ENCODE results near the gene MMS22L. TPM values are rescaled to one million over a fixed set of nuclear protein-coding genes. Genes with fewer than 3 reads are reported as not detected.

The MMS22L gene
- total and polyA plus RNA-seq, 4 experiments from 2014 or later = 2.5 to 13.2 (median 10.0) TPM

- Mint-ChIP-seq H3K9me3 (peaks cover 0 to 2% (median 0%) of the 10 kb centered on the region in 8 donors), H3K27me3 (no peaks in the 10 kb centered on the region), H3K36me3 (peaks cover 2 to 42% of the 10 kb centered on the region in 2 donors), H3K4me1 (peaks cover 0 to 7% (median 0%) of the 10 kb centered on the region in 4 donors), H3K4me3 (no peak overlapping the region), H3K27ac (no peak overlapping the region)
- H3K27me3 ChIP-seq (ENCODE audit: insufficient read depth, low read length) = no peaks in the 10 kb centered on the region
- H3K9me3 ChIP-seq (ENCODE audit: control insufficient read depth in 1 of 2, low read length in 2 of 2) = no peaks in the 10 kb centered on the region
- H3K36me3 ChIP-seq (ENCODE audit: insufficient read depth, low read length) = no peaks in the 10 kb centered on the region
- no peaks in the 10 kb centered on the region for H3K4me1 ChIP-seq (ENCODE audit: insufficient read depth, low read length)
- ChIA-PET POLR2A (ENCODE audit: partially characterized antibody) (no interaction called here), CTCF (ENCODE audit: partially characterized antibody) (no interaction called here)
- no peak overlapping the region for H3K4me3 ChIP-seq (ENCODE audit: low read length in 2 of 2)
- DNase-seq = no peak
- intact Hi-C loops (cut with micrococcal nuclease) = no loop called here
- H3K27ac ChIP-seq (ENCODE audit: low read depth, low read length) = no peak overlapping the region
Observed at GRCh38 chr6:97110149-97110548, 172.9 kb downstream of the MMS22L start.

- no peak overlapping the region for H3K27ac ChIP-seq (ENCODE audit: low read depth, low read length)
- no peaks in the 10 kb centered on the region for H3K27me3 ChIP-seq (ENCODE audit: insufficient read depth, low read length)
- H3K4me1 ChIP-seq (ENCODE audit: insufficient read depth, low read length) = no peaks in the 10 kb centered on the region
- Mint-ChIP-seq H3K4me1 (peaks cover 0 to 7% (median 0%) of the 10 kb centered on the region in 4 donors), H3K4me3 (no peak overlapping the region), H3K9me3 (peaks cover 0 to 2% (median 0%) of the 10 kb centered on the region in 8 donors), H3K27me3 (no peaks in the 10 kb centered on the region), H3K27ac (no peak overlapping the region), H3K36me3 (peaks cover 2 to 41% of the 10 kb centered on the region in 2 donors)
- H3K4me3 ChIP-seq (ENCODE audit: low read length in 2 of 2) = no peak overlapping the region
- H3K36me3 ChIP-seq (ENCODE audit: insufficient read depth, low read length) = no peaks in the 10 kb centered on the region
- DNase-seq = no peak
- H3K9me3 ChIP-seq (ENCODE audit: control insufficient read depth in 1 of 2, low read length in 2 of 2) = no peaks in the 10 kb centered on the region
- ChIA-PET POLR2A (ENCODE audit: partially characterized antibody) (no interaction called here), CTCF (ENCODE audit: partially characterized antibody) (no interaction called here)
- intact Hi-C loops (cut with micrococcal nuclease) = no loop called here
Observed at GRCh38 chr6:97109444-97109843, 173.6 kb downstream of the MMS22L start.

DNA sequence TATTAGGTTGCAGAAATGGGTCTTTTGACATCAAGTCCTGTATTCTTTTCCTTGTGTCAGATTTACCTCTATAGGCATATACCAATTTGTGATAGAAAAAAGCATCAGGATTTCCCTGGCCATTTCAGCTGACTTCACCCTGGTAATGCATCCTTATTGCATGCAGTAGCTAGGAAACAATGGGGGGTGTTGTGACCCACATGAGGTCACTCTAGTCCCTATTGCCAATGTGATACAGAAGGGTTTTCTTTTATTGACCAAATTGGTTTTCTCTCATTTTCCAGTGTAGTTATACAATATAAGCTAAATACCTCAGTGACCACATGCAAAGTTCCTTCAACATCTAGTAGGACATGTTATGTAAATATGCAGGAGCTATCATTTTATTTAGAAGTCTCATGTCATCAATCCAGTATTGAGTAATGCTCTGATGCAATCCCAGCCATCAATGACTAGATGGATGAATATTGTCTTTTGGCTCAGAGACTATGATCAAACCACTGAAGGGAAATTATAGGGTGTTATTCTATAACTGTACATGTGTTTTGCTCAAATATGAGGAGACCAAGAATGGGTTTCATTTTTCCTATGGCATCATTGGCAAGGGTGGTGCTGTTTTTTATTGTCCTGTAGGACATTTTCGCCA lies 180.7 kb downstream of the MMS22L start:
- Mint-ChIP-seq H3K4me3 (no peak overlapping the region), H3K4me1 (peaks cover 4 to 7% (median 5%) of the 10 kb centered on the region in 4 donors), H3K9me3 (no peaks in the 10 kb centered on the region), H3K27me3 (peaks cover 0 to 1% of the 10 kb centered on the region in 2 donors), H3K36me3 (peaks cover 0 to 6% of the 10 kb centered on the region in 2 donors), H3K27ac (no peak overlapping the region)
- POLR2A ChIA-PET (ENCODE audit: partially characterized antibody) = no interaction called here
- no peak for DNase-seq
- H3K4me3 ChIP-seq (ENCODE audit: low read length in 2 of 2) = no peak overlapping the region
- no peak overlapping the region for H3K27ac ChIP-seq (ENCODE audit: low read depth, low read length)
- intact Hi-C loops (cut with micrococcal nuclease) = no loop called here
- H3K36me3 ChIP-seq (ENCODE audit: insufficient read depth, low read length) = no peaks in the 10 kb centered on the region
- H3K4me1 ChIP-seq (ENCODE audit: insufficient read depth, low read length) = no peaks in the 10 kb centered on the region
- no peaks in the 10 kb centered on the region for H3K27me3 ChIP-seq (ENCODE audit: insufficient read depth, low read length)
- H3K9me3 ChIP-seq (ENCODE audit: control insufficient read depth in 1 of 2, low read length in 2 of 2) = no peaks in the 10 kb centered on the region
- CTCF ChIA-PET (ENCODE audit: partially characterized antibody) = no interaction called here

DNA sequence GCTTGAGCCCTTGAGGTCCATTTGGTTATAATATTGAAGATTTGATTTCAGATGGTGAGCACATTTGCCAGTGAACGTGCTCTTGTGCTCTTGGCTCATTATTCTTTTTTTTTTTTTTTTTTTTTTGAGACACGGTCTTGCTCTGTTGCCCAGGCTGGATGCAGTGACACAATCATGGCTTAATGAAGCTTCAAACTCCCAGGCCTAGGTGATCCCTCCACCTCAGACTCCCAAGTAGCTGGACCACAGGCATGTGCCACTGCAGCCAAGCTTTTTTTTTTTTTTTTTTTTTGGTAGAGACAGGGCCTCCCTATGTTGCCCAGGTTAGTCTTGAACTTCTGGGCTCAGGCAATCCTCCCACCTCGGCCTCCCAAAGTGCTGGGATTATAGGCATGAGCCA lies 182.3 kb downstream of the MMS22L start:
- ChIA-PET CTCF (ENCODE audit: partially characterized antibody) (interaction anchor here (0.6 kb wide), 1 partner anchor 295 kb away, joined by 3 read pairs; no protein-coding TSS in a partner anchor), POLR2A (ENCODE audit: partially characterized antibody) (no interaction called here)
- Mint-ChIP-seq H3K27ac (no peak overlapping the region), H3K4me3 (no peak overlapping the region), H3K36me3 (peaks cover 0 to 6% of the 10 kb centered on the region in 2 donors), H3K27me3 (peaks cover 0 to 1% of the 10 kb centered on the region in 2 donors), H3K9me3 (no peaks in the 10 kb centered on the region), H3K4me1 (peaks cover 4 to 8% (median 7%) of the 10 kb centered on the region in 4 donors)
- no peak for DNase-seq
- H3K9me3 ChIP-seq (ENCODE audit: control insufficient read depth in 1 of 2, low read length in 2 of 2) = no peaks in the 10 kb centered on the region
- H3K27ac ChIP-seq (ENCODE audit: low read depth, low read length) = no peak overlapping the region
- H3K27me3 ChIP-seq (ENCODE audit: insufficient read depth, low read length) = no peaks in the 10 kb centered on the region
- no peaks in the 10 kb centered on the region for H3K4me1 ChIP-seq (ENCODE audit: insufficient read depth, low read length)
- no peak overlapping the region for H3K4me3 ChIP-seq (ENCODE audit: low read length in 2 of 2)
- H3K36me3 ChIP-seq (ENCODE audit: insufficient read depth, low read length) = no peaks in the 10 kb centered on the region
- intact Hi-C loops (cut with micrococcal nuclease) = no loop called here

- Histone ChIP-seq H3K36me3 (ENCODE audit: insufficient read depth, low read length) (no peaks in the 10 kb centered on the region), H3K9me3 (ENCODE audit: control insufficient read depth in 1 of 2, low read length in 2 of 2) (no peaks in the 10 kb centered on the region), H3K27ac (ENCODE audit: low read depth, low read length) (no peak overlapping the region), H3K4me3 (ENCODE audit: low read length in 2 of 2) (no peak overlapping the region), H3K4me1 (ENCODE audit: insufficient read depth, low read length) (no peaks in the 10 kb centered on the region), H3K27me3 (ENCODE audit: insufficient read depth, low read length) (no peaks in the 10 kb centered on the region)
- peak overlapping the region in 2 of 8 donors; percentile 4 to 14 for H3K4me3 Mint-ChIP-seq
- ChIA-PET CTCF (ENCODE audit: partially characterized antibody) (no interaction called here), POLR2A (ENCODE audit: partially characterized antibody) (no interaction called here)
- H3K27me3 Mint-ChIP-seq = peaks cover 0 to 1% of the 10 kb centered on the region in 2 donors
- no peaks in the 10 kb centered on the region for H3K9me3 Mint-ChIP-seq
- no peak for DNase-seq
- H3K36me3 Mint-ChIP-seq = peaks cover 0 to 1% of the 10 kb centered on the region in 2 donors
- H3K27ac Mint-ChIP-seq = peak overlapping the region in 1 of 7 donors; percentile 19
- intact Hi-C loops (cut with micrococcal nuclease) = no loop called here
- H3K4me1 Mint-ChIP-seq = peaks cover 4 to 8% (median 7%) of the 10 kb centered on the region in 4 donors
Observed at GRCh38 chr6:97097068-97098047, 185.7 kb downstream of the MMS22L start.

- CTCF ChIA-PET (ENCODE audit: partially characterized antibody) = no interaction called here
Observed at GRCh38 chr6:97095311-97095850, 187.6 kb downstream of the MMS22L start.

DNA sequence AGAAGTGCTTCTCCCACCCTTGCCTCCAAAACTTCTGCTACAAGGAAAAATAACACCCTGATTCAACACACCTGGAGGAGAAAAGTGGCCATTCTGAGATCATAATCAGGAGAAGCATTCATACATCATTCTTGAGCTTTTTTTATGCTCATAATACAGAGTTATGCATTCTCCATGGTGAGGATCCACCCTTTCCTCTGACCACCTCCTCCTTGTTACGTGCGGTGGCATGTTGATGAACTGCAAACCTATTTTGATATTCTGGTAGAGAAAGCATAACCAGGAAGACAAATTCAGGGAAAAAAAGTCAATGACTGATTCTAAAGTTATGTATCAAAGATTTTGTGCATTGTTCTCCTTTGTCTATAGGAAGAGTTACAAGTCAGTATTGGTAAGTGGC lies 188.6 kb downstream of the MMS22L start:
- no peak overlapping the region for H3K4me3 Mint-ChIP-seq
- Histone ChIP-seq H3K27ac (ENCODE audit: low read depth, low read length) (no peak overlapping the region), H3K4me3 (ENCODE audit: low read length in 2 of 2) (no peak overlapping the region), H3K27me3 (ENCODE audit: insufficient read depth, low read length) (no peaks in the 10 kb centered on the region), H3K4me1 (ENCODE audit: insufficient read depth, low read length) (no peaks in the 10 kb centered on the region), H3K9me3 (ENCODE audit: control insufficient read depth in 1 of 2, low read length in 2 of 2) (no peaks in the 10 kb centered on the region), H3K36me3 (ENCODE audit: insufficient read depth, low read length) (no peaks in the 10 kb centered on the region)
- no peaks in the 10 kb centered on the region for H3K27me3 Mint-ChIP-seq
- H3K4me1 Mint-ChIP-seq = peaks cover 4 to 8% (median 7%) of the 10 kb centered on the region in 4 donors
- ChIA-PET CTCF (ENCODE audit: partially characterized antibody) (no interaction called here), POLR2A (ENCODE audit: partially characterized antibody) (no interaction called here)
- no peak for DNase-seq
- H3K36me3 Mint-ChIP-seq = peaks cover 0 to 1% of the 10 kb centered on the region in 2 donors
- H3K27ac Mint-ChIP-seq = peak overlapping the region in 1 of 7 donors; percentile 42
- intact Hi-C loops (cut with micrococcal nuclease) = no loop called here
- H3K9me3 Mint-ChIP-seq = no peaks in the 10 kb centered on the region

More at GRCh38 chr6:97095311-97095850, 187.6 kb downstream of the MMS22L start:
- Histone ChIP-seq H3K9me3 (ENCODE audit: control insufficient read depth in 1 of 2, low read length in 2 of 2) (no peaks in the 10 kb centered on the region), H3K27ac (ENCODE audit: low read depth, low read length) (no peak overlapping the region), H3K36me3 (ENCODE audit: insufficient read depth, low read length) (no peaks in the 10 kb centered on the region), H3K27me3 (ENCODE audit: insufficient read depth, low read length) (no peaks in the 10 kb centered on the region), H3K4me3 (ENCODE audit: low read length in 2 of 2) (no peak overlapping the region), H3K4me1 (ENCODE audit: insufficient read depth, low read length) (no peaks in the 10 kb centered on the region)
- peaks cover 4 to 8% (median 7%) of the 10 kb centered on the region in 4 donors for H3K4me1 Mint-ChIP-seq
- DNase-seq = no peak
- no peak overlapping the region for H3K27ac Mint-ChIP-seq
- peaks cover 0 to 1% of the 10 kb centered on the region in 2 donors for H3K36me3 Mint-ChIP-seq
- POLR2A ChIA-PET (ENCODE audit: partially characterized antibody) = no interaction called here
- intact Hi-C loops (cut with micrococcal nuclease) = no loop called here
- H3K9me3 Mint-ChIP-seq = no peaks in the 10 kb centered on the region
- H3K27me3 Mint-ChIP-seq = peaks cover 0 to 1% of the 10 kb centered on the region in 2 donors
- H3K4me3 Mint-ChIP-seq = no peak overlapping the region
